GM23338 (cell line): Measurements from ENCODE around the gene RFK.

Source experiments
- CTCF ChIP-seq, 2 experiments: fragments of 200-600 bp in 1 of 2; sonication (generic) in 1 of 2; conservative IDR thresholded peaks; 2 replicates each; pipeline versions ENCODE4 v1.5.1 to v1.6.1; 2016 to 2017; ENCODE audit warnings: antibody characterized with exemption in 2 of 2, low read depth in 2 of 2, mild to moderate bottlenecking in 2 of 2, moderate library complexity in 1 of 2
- ETS1 ChIP-seq: IDR thresholded peaks from 2 replicates; pipeline ENCODE4 v1.6.1; 2016; ENCODE audit warnings: antibody characterized with exemption
- POLR2AphosphoS5 ChIP-seq: IDR thresholded peaks from 2 replicates; pipeline ENCODE4 v1.6.1; 2016; ENCODE audit warnings: antibody characterized with exemption, low read depth
- REST ChIP-seq: IDR thresholded peaks from one replicate; pipeline ENCODE4 v1.6.1; 2018; ENCODE audit warnings: antibody characterized with exemption; ENCODE audit not compliant: unreplicated experiment

- TF ChIP-seq POLR2AphosphoS5 (no peak), CTCF (conservative IDR thresholded peaks at IDR 0.05; ENCODE audit: low read depth in 2 of 2) (no peak), ETS1 (no peak), REST (no peak)
Measured at GRCh38 chr9:76359365-76359764, 34.9 kb downstream of the RFK start.
